ENCODE data around the gene SETDB1.
"Not testable (repeated sequence)": the region's sequence is repeated elsewhere in the genome, so short reads cannot be mapped to it uniquely, and the experiment has no call there.

SETDB1 gene

DNA sequence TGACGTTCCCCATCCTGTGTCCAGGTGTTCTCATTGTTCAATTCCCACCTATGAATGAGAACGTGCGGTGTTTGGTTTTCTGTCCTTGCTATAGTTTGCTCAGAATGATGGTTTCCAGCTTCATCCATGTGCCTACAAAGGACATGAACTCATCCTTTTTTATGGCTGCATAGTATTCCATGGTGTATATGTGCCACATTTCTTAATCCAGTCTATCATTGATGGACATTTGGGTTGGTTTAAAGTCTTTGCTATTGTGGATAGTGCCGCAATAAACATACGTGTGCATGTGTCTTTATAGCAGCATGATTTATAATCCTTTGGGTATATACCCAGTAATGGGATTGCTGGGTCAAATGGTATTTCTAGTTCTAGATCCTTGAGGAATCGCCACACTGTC is 2.6 kb downstream of the SETDB1 start:
- not testable (repeated sequence) for DNase-seq (ENCODE audit: low read depth in 3 of 3)

DNA sequence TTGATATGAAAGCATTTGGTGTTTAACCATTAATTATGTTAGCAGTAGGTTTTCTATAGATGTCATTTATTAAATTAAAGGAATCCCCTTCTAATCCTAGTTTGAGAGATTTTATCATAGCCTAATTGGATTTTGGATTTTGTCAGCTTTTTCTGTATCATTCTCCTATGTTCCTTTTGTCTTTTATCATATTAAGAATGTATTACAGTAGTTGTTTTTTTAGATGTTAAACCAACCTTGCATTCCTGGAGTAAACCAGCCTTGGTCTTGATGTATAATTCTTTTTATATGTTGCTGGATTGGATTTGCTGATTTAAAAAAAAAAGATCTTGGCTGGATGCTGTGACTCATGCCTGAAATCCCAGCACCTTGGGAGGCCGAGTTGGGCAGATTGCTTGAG is 5.6 kb downstream of the SETDB1 start:
- no peak for DNase-seq (ENCODE audit: low read depth in 3 of 3)

DNA sequence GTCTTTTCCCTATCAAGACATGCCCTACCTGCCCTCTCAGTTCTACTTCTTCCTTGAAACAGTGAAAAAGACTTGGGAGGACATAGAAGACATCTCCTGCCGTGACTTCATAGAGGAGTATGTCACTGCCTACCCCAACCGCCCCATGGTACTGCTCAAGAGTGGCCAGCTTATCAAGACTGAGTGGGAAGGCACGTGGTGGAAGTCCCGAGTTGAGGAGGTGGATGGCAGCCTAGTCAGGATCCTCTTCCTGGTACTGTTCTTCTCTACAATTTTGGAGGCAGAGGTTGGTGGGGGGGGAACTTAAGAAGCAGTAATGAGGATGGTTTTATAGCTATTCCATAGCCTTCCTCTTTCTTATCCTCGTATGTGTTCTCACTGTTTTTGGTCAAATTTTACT is 18.7 kb downstream of the SETDB1 start:
- no peak for DNase-seq (ENCODE audit: low read depth in 3 of 3)

DNA sequence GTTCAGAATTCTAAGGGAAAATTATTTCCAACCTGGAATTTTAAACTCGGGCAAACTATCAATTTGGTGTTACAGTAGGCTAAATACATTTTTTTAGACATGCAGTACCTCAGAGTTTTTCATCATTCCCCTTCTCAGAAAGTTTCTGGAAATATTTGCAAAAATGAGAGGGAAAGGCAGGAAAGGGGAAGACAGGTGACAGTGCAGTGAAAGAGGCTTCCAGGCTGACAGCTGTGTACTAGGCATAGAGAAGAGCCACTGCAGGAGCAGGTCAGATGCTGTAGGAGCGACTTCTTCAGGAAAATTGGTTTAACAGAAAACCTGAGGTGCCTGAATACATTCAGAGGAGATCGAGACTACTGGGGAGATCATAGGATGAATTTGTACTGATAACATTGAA is 28.5 kb downstream of the SETDB1 start:
- DNase-seq (ENCODE audit: low read depth in 3 of 3) = no peak

DNA sequence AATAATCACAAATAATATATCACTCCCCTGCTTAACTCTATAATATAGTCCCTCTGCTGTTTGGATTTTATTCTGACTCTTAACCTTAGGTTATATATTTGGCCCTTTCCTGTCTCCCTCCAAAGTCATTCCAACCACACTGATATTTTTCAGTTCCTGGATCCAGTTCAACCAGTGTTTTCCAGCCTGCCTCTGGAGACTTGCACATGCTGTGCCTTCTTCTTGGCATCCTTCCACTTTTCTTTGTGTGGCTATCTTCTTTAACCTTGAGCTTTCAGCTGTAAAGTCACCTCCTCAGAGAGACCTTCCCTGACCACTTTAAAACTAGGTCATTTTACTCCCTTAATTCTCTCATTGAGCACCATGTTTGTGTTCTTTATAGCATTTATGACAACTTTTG is 29.1 kb downstream of the SETDB1 start:
- no peak for DNase-seq (ENCODE audit: low read depth in 3 of 3)

DNA sequence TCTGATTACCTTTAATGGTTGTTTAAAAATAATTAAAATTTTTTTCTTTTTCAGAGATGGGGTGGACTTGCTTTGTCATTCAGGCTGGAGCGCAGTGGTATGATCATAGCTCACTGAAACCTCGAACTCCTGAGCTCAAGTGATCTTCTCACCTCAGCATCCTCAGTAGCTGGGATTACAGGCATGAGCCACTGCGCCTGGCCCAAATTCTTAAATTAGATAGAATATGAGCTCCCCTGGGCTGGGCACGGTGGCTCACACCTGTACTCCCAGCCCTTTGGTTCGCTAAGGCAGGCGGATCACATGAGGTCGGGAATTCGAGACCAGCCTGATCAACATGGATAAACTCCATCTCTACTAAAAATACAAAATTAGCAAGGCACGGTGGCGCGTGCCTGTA is 31.5 kb downstream of the SETDB1 start:
- no peak for DNase-seq (ENCODE audit: low read depth in 3 of 3)

DNA sequence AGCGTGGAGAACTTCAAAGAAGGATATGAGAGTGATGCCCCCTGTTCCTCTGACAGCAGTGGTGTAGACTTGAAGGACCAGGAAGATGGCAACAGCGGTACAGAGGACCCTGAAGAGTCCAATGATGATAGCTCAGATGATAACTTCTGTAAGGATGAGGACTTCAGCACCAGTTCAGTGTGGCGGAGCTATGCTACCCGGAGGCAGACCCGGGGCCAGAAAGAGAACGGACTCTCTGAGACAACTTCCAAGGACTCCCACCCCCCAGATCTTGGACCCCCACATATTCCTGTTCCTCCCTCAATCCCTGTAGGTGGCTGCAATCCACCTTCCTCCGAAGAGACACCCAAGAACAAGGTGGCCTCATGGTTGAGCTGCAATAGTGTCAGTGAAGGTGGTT is 34.5 kb downstream of the SETDB1 start:
- DNase-seq (ENCODE audit: low read depth in 3 of 3) = no peak

DNA sequence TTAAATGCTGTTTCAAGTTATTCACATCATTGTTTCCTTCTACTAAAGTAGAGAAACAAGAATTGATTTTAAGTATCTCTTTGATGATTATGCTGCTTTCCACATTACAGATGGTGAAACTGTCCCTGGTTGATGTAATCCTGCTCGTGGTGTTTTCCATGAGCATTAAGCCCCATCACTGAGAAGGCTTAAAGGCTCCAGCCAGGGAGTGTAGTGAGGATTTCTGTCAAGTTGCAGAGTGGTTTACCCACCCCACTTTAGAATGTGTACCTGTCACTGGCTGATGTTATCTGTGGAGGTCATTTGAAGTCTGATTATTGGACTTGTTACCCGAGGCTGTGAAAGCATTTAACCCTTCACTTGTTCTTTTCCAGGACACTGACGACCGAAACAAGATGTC is 35.6 kb downstream of the SETDB1 start:
- no peak for DNase-seq (ENCODE audit: low read depth in 3 of 3)

DNA sequence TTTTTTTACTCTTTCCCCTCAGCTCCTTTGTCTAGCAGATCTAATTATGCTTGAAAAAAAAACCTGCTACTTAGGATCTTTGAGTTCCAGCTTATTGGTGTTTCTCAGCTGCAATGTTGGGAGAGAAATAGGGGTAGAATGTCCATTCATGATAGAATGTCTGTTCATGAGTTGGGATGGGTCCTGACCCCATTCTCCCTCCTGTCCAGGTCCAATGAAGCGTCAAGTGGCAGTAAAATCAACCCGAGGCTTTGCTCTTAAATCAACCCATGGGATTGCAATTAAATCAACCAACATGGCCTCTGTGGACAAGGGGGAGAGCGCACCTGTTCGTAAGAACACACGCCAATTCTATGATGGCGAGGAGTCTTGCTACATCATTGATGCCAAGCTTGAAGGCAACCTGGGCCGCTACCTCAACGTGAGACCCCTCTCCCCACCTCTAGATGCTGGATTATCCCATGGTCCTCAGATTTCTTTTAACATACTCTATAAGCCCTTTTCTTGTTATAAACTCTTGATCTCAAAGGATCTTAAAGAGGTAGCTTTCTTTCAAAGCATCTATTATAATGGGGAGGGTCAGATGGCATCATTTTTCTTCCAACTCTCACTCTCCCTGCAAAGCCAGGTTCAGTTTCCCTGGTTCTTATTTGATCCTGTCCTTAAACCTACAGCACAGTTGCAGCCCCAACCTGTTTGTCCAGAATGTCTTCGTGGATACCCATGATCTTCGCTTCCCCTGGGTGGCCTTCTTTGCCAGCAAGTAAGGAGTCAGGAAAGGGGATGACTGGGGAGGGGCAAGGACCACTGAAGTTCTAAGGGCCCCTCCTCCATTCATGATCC is 37.4 kb downstream of the SETDB1 start:
- no peak for DNase-seq (ENCODE audit: low read depth in 3 of 3)

DNA sequence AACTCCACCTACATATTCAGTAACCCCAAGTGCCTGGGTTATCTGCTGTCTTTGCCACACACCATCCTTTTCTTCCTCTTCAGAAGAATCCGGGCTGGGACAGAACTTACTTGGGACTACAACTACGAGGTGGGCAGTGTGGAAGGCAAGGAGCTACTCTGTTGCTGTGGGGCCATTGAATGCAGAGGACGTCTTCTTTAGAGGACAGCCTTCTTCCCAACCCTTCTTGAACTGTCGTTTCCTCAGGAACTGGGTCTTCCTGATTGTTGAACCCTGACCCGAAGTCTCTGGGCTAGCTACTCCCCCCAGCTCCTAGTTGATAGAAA is 38.0 kb downstream of the SETDB1 start:
- DNase-seq (ENCODE audit: low read depth in 3 of 3) = no peak

DNA sequence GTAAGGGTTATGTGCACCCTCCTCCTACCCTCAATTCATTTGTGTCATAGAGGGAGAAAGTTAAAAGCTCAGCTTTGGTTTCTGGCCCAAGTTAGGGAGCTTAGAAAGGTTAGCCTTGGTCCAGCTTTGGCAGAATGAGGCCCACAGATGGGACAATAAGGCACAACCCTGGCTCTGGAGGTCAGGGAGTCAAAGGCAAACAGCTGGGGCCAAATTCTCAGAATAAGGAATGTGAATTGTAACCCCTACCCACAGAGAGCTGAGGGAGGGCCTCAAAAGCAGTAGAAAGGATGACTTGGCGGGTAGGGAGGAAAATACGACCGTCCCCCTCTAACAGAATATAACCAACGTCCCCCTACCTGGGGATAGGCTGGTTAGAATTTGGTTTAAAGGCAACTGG is 39.4 kb downstream of the SETDB1 start:
- DNase-seq (ENCODE audit: low read depth in 3 of 3) = no peak

DNA sequence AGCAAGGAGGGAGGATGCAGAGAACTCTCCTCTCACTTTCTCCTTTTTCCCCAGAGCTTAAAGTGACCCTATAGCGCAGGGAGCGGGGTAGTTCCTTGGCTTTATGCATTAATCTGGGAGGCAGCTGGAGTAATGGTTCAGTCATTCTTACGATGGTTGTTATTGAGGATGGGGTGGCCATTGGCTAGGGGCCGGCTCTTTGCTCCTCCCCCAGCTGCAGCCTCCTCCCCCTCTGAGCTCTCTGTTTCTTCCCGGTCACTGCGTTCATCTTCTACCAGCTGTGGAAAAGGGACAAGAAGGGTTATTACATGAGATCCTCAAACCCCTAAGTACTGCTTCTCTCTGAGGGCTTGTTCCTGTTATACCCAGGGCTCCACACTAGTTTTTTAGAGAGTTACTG is 39.8 kb downstream of the SETDB1 start:
- DNase-seq (ENCODE audit: low read depth in 3 of 3) = no peak

DNA sequence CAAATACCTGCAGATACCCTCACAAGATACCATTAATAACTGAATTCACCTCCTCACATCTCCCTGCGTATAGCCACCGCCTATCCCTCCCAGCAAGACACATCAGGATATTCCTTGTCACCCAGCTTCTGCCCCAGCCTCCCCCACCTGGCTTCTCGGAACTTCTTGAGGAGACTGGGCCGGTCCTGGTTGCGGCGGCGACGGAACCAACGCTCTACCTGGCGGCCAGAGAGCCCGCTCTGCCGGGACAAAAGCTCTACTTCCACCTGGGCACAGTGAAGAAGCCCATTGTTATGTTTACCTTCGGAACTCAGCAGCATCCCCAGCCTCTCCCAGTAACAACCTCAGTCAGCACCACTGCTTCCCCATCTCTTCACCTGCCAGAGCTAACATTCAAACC is 41.8 kb downstream of the SETDB1 start:
- no peak for DNase-seq (ENCODE audit: low read depth in 3 of 3)

DNA sequence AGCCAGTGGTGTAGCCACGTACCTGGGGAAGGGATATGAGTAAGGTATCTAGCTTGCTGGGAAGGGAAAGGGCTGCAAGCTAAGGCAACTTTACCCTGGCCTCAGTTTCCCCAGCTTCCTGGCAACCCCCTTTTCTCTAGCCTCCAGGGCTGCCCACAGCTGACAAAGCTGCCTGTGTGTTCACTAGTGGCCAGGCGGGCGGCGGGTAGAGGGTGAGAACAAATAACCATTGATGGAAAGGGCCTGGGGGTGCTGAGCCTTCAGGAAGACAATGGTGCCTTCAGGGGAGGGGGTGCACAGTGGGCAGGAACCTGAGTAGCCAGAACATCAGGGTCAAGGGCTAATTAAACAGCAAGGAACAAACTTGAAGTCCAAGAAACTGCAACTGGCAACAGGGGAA is 42.3 kb downstream of the SETDB1 start:
- DNase-seq (ENCODE audit: low read depth in 3 of 3) = no peak

DNA sequence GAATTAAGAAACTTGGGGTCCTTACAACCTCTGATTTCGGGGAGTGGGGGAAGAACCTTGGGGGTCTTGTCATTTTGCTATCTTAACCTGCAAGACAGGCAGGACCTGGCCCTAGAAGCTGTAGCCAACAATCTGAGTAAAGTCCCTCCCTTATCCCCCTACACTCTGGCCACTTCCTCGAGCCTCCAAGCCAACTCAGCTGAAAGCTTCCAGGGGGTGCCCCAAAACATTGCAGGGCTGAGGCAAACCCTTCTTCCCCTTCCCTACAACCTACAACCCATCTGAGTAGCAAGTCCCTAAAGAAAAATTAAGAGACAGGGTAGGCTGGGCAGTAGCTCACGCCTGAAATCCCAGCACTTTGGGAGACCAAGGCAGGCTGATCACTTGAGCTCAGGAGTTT is 43.5 kb downstream of the SETDB1 start:
- DNase-seq (ENCODE audit: low read depth in 3 of 3) = no peak

DNA sequence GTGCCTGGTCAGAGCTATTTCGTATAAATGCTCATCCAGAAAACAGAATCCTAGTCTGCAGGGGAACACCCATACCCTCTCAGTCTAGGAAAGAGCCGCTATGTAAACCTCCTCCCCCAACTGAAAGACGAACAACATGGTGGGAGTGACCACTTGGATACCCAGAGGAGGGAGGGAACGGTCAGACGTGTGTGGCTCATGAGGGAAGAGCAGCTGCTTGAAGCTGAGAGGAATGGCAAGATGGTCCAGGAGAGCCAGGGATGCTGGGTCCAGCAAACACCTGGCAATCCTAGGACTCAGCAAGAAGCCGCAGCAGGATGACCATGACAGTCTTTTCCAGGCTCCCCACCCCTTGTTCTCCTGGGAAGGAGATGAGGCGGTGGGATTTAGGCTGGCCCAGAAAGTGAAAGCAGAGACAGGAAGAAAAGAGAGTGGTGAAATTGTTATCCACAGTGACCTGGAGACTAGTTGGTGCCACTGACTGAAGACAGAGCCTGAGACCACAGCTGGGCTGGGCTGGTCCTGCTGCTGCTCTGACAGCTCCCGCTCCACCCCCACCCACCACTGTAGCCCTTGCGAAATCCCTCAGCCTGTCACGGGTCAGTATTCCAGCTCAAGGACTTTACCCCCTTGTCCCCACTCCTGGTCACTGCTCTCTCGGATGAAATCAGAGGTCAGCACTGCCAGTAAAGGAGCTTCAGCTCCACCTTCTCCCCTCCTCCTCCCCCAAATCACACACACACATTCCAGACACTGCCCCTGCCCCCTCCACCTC is 44.8 kb downstream of the SETDB1 start:
- DNase-seq (ENCODE audit: low read depth in 3 of 3) = no peak

DNA sequence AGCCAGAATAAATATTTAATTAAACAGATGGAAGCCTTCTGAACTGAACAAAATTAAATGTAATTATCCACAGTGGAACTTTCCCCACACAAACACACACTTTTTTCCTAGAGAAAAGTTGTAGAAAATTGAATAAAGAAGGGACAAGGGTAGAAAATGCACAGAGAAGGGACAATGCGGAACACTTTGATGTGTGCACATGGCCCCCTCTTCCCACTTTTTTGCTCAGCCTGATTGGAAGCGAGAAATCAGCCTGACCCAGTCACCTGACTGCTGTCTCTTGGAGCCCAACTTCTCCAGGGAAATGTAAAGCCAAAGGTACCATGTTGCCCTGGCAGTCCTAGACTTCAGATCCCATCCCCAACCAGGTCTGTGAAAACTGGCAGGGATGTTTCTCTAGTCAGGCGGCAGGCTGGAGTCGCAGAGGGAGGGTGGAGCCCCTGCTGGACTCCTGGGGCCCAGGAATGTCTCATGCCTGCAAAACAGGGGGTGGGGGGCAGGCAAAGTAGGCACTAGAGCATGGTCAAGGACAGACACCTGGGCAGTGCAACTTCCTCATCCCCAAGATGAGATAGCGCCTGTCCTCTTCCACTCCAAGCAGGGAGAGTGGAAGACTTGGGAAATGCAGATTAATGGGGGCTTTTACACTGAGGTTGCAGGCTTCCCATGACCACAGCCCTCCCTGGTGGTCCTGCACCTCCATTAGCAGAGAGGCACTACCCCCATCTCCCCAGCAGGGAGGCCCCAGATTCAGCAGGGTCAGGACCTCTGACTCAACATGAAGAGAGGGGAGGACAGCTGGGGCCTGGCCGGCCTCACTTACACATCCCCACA is 45.6 kb downstream of the SETDB1 start:
- no peak for DNase-seq (ENCODE audit: low read depth in 3 of 3)

DNA sequence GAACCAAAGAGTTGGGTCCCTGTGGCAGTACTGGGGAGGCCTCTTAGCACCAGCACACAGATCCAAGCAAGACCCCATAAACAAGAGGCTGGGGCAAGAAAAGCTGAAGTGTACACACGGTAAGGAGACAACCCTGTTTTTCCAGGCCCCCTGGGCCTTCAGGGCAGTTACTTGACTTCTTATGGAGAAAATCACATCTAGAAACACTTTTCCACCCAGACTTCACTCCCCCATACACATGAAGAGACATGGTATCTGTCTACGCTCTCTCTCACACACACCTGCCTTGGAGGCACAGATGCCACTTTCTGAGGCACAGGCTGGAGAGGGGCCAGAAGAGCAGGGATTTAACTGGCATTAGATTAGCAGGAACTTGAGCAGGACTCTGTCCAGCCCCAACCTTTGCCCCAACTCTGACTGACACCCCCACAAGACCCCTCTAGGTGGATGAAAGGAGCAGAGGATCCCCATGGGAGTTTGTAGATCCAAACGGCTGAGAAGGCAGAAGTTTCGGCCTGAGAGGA is 46.3 kb downstream of the SETDB1 start:
- DNase-seq (ENCODE audit: low read depth in 3 of 3) = no peak

DNA sequence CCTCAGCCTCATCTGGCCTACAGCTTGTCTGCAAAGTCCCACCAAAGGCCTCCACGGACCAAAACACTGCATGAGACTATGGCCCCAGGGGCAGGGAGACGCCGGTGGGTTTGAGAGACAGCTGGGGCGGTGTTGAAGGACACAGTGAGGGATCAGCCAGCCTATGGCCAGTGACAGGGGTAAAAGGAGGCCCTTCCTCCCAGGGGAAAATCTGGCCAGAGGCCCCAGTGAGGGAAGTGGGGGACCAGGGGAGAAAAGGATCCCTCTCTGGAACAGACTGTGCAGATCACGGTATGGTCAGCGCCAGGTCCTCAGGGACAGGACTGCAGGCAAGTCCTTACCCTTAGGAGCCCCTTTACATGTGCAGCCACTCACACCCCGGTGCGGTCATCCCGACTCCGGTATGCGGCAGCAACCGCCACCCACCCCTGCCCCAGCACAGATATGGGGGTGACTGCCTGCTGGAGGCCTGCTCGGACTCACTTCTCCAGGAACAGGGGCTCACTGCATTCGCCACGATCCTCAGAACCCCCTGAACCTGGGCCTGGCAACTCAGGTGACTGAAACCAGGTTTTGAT is 47.2 kb downstream of the SETDB1 start:
- DNase-seq (ENCODE audit: low read depth in 3 of 3) = peak in 1 of 3 donors; percentile 22

DNA sequence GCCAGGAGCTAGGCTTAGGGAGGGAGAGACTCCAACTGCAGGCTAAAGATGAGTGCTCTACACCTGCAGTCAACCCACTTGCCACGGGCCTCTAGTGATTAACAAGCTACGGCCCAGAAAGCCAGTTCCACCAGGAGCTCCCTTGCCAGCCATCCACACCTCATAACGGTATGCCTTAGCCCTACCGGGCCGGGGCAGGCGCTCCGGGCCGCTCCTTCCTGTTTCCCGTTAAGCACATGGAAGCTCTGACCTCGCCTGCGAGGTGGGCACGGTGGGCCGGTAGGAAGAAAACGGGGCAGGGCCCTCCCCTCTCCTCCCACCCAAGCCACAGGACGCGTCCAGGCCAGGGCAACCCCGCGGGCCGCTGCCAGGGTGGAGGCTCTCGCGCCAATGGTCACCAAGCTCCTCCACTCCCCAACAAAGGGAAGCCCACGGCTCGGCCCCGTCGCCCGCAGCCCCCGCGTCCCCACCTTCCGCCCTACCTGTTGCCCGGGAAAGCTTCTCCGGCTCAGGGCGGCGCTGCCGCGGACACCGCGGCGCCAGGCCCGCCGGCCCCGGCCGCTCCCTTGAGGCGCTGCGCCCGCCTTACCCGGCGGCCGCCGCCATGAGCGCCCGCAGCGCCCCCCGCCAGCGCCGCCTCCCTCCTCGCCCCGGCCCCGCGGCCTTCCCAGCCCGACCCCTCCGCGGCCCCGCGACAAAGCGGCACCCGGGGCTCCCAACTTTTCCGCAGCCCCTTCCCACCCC is 47.8 kb downstream of the SETDB1 start:
- DNase-seq (ENCODE audit: low read depth in 3 of 3) = peak in 1 of 3 donors; percentile 24

Measured in stimulated activated CD4-positive, alpha-beta T cell treated with anti-CD3 and anti-CD28 coated beads, TNF-alpha, amount 100 ng/mL, for 48 hours (primary cell).